ENCODE results near the gene AK2. TPM values are rescaled to one million over a fixed set of nuclear protein-coding genes. Genes with fewer than 3 reads are reported as not detected.
"Not testable (repeated sequence)": the region's sequence is repeated elsewhere in the genome, so short reads cannot be mapped to it uniquely, and the experiment has no call there.

AK2 gene
- 78.6 TPM for total RNA-seq

DNA sequence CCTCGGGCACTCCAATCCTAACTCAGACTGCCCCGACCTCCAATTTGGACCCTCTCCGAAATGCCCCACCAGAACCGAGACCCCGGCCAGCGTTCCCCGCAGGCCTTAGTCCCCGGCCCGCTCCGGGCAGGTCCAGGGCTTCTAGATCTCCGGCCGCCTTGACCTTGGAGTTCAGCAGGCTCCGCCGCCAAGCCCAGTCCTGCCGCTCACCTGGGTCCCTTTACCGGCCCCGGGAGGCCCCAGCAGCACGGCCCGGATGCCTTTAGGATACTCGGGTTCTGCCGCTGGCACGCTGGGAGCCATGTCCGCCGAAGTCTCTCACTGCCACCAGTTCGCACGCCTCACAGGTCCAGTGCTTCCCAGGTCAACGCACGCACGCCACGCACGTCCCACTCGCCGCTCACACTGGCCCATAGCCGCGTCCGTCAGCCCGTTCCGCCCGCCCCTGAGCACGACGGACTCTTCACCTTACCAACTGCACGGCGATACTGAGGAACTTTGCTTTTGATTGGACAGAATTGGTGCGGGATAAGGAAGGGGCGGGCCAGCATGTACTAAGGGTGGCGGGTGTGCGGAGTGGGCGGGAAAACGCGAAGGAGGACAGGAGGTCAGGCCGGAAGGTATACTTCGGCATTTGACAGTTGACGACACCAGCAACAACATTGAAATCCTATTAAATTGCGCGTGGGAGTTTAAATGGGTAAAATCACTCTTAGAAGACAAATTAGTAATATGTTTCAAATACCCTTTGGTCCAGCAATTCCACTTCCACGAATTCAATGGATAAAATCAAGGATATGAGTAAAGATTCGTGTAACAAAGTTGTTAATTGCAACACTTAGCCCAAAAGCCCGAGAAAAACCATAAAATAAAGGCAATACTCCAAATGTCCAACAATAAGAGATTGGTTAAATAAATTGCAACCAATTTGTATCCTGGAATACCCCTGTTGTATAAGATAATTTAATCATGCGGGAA is at the start of gene AK2:
AK2 (minus strand) TSS at position 358 of the 978 bp plus-strand sequence; CDS start at position 303, 55 bp downstream.
- DNase-seq (ENCODE audit: low read depth in 2 of 3, low spot score in 2 of 3), result peak; percentile 69 to 95 (median 94)

GRCh38 chr1:33086384-33086850 is 49.7 kb upstream of the AK2 start:
- peak in 2 of 3 donors; percentile 58 to 73 for DNase-seq (ENCODE audit: low read depth in 2 of 3, low spot score in 2 of 3)

DNA sequence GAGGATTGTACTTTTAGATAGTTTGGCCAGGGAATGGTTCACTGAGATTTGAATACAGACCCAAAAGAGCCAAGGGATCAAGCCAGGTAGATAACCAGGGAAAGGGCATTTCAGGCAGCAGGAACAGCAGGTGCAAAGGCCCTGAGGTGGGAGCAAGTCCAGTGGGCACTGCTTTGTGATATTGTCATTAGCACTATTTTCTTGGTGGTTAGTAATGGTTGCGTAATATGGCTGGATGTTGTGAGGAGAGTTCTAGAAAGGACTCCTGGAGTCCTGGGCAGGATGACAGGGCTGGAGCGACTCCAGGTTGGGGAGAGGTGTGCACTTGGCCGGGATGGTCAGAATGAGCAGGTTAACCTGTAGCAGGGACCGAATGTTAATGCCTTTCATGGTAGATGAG is 48.6 kb upstream of the AK2 start:
- no peak for DNase-seq (ENCODE audit: low read depth in 2 of 3, low spot score in 2 of 3)

GRCh38 chr1:33082575-33083108 is 46.0 kb upstream of the AK2 start:
- DNase-seq (ENCODE audit: low read depth in 2 of 3, low spot score in 2 of 3), result no peak

- no peak for DNase-seq (ENCODE audit: low read depth in 2 of 3, low spot score in 2 of 3)
Measured at GRCh38 chr1:33081554-33082305, 45.0 kb upstream of the AK2 start.

- DNase-seq (ENCODE audit: low read depth in 2 of 3, low spot score in 2 of 3), result peak; percentile 83 to 96 (median 93)
Measured at GRCh38 chr1:33080885-33081553, 44.3 kb upstream of the AK2 start, which contains the start of gene AZIN2. Gene AZIN2 (plus strand): TSS chr1:33081153. CDS start chr1:33082250, 1,097 bp downstream.

DNA sequence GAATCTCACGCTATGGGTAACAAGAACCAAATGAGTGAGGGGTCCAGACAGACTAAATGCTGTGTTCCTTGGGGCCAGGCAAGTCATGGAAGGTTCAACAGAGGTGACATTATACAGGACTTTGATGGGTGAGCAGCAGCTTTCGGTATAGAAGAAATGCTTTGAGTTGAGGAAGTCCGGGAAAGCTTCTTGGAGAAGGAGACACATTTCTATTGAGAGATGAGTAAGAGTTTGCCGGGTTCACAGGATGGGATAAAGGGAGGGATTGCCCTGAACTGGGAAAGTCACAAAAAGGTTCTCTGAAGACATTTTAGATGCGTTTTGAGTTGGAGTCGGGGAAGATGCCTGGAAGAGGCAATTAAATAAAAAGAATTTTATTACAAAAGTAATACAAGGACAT is 43.7 kb upstream of the AK2 start:
- DNase-seq (ENCODE audit: low read depth in 2 of 3, low spot score in 2 of 3), result no peak

DNA sequence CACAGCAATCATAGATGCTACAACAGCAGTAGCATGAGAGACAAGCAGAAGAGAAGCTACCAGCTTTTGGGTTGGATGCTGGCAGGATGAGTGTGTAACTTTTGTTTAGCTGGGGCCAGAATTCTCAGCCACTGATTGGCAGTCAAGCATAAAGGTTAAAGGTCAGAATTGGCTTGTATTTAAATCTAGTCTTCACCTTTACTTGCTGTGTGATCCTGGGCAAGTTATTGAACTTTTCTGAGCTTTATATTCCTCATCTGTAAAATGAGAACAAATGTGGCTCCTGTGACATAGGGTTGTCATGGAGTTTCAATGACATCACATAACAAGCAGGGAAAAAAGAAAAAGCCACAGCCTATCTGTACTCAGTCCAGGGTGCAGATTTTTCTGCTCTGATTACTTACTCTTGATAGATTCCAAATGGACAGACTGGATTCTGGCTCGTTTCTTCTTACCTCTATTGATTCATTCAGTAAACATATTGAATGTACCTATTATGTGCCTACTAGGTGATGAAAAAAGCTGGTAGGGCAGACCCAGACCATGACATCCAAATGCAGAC is 41.4 kb upstream of the AK2 start:
- DNase-seq (ENCODE audit: low read depth in 2 of 3, low spot score in 2 of 3), result no peak

GRCh38 chr1:33074193-33074945 is 37.7 kb upstream of the AK2 start:
- DNase-seq (ENCODE audit: low read depth in 2 of 3, low spot score in 2 of 3), result no peak

- no peak for DNase-seq (ENCODE audit: low read depth in 2 of 3, low spot score in 2 of 3)
Measured at GRCh38 chr1:33072707-33073106, 36.0 kb upstream of the AK2 start.

GRCh38 chr1:33070628-33071027 is 33.9 kb upstream of the AK2 start:
- no peak for DNase-seq (ENCODE audit: low read depth in 2 of 3, low spot score in 2 of 3)

DNA sequence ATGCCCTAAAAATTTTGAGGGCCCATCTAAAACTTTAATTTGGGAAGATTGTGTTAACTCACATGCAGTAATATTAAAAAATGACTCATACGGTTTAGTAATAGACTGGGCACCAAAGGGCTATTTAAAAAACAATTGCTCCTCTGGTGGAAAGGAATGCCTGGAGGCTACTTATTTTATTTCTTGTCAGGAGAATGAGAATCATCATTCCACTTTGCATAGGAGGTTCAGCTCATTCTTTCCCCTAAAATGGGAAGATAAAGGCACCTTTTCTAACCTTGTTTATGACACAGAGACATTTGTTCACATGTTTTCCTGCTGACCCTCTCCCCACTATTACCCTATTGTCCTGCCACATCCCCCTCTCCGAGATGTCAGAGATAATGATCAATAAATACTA is 31.4 kb upstream of the AK2 start:
- not testable (repeated sequence) for DNase-seq (ENCODE audit: low read depth in 2 of 3, low spot score in 2 of 3)

DNA sequence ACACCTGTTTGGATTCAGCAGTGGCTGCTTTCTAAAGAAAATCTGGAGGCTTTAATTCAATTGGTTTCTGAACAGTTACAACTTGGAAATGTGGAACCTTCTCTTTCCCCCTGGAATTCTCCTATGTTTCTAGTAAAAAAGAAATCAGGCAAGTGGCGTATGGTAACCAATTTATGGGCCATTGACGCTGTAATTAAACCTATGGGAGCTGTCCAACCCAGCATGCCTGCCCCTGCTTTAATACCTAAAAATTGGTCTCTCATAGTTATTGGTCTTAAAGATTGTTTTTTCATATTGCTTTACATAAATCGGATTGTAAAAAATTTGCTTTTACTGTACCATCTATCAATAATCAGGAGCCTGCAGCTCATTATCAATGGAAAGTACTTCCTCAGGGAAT is 29.8 kb upstream of the AK2 start:
- DNase-seq (ENCODE audit: low read depth in 2 of 3, low spot score in 2 of 3), result not testable (repeated sequence)

- no peak for DNase-seq (ENCODE audit: low read depth in 2 of 3, low spot score in 2 of 3)
Measured at GRCh38 chr1:33065301-33065700, 28.6 kb upstream of the AK2 start.

GRCh38 chr1:33064284-33064683 is 27.6 kb upstream of the AK2 start:
- peak in 1 of 3 donors; percentile 27 for DNase-seq (ENCODE audit: low read depth in 2 of 3, low spot score in 2 of 3)

DNA sequence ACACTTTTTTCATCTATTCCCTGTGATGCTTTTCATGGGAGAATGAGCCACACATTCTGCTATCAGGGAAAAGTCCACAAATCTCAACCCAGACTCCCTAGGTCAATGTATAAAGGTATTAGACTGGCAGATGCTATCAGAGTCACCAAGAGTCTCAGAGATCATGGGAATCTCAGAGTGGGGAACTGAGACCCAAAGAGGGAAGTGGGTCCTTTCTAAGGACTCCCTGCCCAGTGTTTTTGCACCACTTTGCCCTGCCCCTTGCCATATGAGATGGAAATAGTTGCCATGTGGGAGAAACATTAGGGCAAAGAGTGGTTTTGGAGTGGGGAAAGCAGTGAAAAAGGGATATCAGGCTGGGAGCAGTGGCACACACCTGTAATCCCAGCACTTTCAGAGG is 25.2 kb upstream of the AK2 start:
- DNase-seq (ENCODE audit: low read depth in 2 of 3, low spot score in 2 of 3), result no peak

DNA sequence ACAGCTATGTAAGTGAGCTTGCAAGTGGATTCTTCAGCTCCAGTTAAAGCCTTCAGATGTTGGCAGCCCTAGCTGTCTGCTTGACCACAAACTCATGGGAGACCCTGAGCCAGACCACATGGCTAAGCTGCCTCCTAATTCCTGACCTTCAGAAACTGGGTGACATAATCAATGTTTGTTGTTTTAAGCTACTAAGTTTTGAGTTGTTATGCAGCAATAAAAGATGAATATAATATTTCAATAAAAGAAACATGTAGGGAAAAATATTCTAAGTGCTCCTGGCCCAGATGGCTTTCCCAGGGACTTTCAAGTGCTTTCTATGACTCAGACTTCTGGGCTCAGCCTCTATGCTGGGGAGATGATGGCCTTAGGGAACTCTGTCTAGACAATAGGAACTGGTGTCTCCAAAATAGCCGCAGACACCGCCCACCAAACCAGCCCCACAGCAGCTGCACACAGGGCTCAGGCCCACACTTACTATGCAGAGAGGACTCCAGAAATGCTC is 23.9 kb upstream of the AK2 start:
- no peak for DNase-seq (ENCODE audit: low read depth in 2 of 3, low spot score in 2 of 3)

DNA sequence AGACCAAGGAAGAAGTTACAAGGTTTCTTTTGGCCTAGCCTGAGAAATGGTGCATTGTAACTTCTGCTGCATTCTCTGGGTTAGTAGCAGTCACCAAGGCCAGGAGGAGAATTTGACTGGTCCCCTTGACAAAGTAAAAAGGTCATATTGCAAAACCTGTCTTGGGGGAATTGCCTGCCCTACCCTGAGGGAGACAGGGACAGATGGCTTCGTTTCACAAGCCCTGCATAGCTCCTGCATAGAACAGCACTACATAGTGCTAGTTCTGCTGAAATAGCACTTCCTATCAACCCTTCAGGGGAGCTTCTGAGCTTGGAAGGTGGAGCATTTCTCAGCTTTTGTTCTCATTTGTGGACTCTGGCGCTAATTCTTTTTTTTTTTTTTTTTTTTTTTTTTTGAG is 20.4 kb upstream of the AK2 start:
- no peak for DNase-seq (ENCODE audit: low read depth in 2 of 3, low spot score in 2 of 3)

DNA sequence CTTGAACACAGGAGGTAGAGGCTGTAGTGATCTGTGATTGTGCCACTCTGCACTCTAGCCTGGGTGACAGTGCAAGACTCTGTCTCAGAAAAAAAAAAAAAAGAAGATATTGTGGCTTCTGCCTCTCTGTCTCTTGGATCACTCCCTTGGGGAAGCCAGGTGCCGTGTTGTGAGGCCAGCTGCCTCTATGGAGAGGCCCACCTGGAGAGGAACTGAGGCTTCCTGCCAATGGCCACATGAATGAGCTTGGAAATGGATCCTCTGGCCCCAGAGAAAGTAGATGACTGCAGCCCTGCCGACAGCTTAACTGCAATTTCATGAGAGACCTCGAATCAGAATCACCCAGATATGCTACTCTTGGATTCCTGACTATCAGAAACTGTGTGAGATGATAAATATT is 19.7 kb upstream of the AK2 start:
- DNase-seq (ENCODE audit: low read depth in 2 of 3, low spot score in 2 of 3), result no peak
